K562 (cell line): Measurements from ENCODE around the gene LRP1B. TPM values are rescaled to one million over a fixed set of nuclear protein-coding genes. Genes with fewer than 3 reads are reported as not detected.

Source experiments
- ATAC-seq: fragments of 200-7000 bp; cut with Tn5 transposase; 3 replicates; pipeline ENCODE4 v1.9.1; 2020; ENCODE audit warnings: moderate library complexity
- BruUV-seq: library from RNA; stranded (reverse); fragments of 400-500 nt; replicated peaks from 2 replicates; lab custom pipeline; 2021; lab: Mats Ljungman, UMichigan
- CTCF ChIA-PET: fragments of 300-600 bp; formaldehyde crosslinking; extraction: SDS; loops from one replicate; lab custom pipeline; 2021; ENCODE audit warnings: low intra/inter-chr PET ratio; lab: Yijun Ruan, JAX
- POLR2A ChIA-PET: fragments of 300-600, 350-650 bp; sonication (Branson Sonifier 250); formaldehyde crosslinking; extraction: SDS; loops from one replicate; lab custom pipeline; 2021; ENCODE audit warnings: antibody characterized with exemption, inconsistent platforms; lab: Yijun Ruan, JAX
- DNase-seq, 4 experiments: peaks; one replicate each; pipeline versions ENCODE4 v3.0.0 to v3.0.0-alpha.2; 2011 to 2018; ENCODE audit warnings: low spot score in 3 of 4, mixed read lengths in 3 of 4; ENCODE audit errors: extremely low read depth in 1 of 4
- FAIRE-seq: peaks from 2 replicates; lab custom pipeline; 2011; peaks lifted over from hg19 to GRCh38; lab: Jason Lieb, UNC
- H2AFZ ChIP-seq: 2 replicates; pipeline ENCODE4 v1.6.0; 2011; ENCODE audit warnings: low read depth, low read length, control low read depth, inconsistent platforms
- H3K27ac ChIP-seq: fragments of 200-600 bp; 3 replicates; pipeline ENCODE4 v1.8.0; 2011; ENCODE audit warnings: low read depth, mild to moderate bottlenecking, control low read depth, inconsistent platforms, low read length, moderate library complexity, mixed read lengths; ENCODE audit errors: extremely low read depth
- H3K27me3 ChIP-seq, 2 experiments: fragments of 300-600 bp in 1 of 2; 2 replicates in 1 of 2; 3 replicates in 1 of 2; pipeline versions ENCODE4 v1.6.0 to v1.8.0; 2011; ENCODE audit warnings: inconsistent platforms in 2 of 2, low read length in 2 of 2, mild to moderate bottlenecking in 1 of 2, mixed read lengths in 1 of 2, moderate library complexity in 1 of 2; ENCODE audit not compliant: control insufficient read depth in 2 of 2, insufficient read depth in 2 of 2
- H3K36me3 ChIP-seq: fragments of 300-600 bp; 3 replicates; pipeline ENCODE4 v1.8.0; 2011; ENCODE audit warnings: mild to moderate bottlenecking, low read length, inconsistent platforms; ENCODE audit not compliant: control insufficient read depth, insufficient read depth
- H3K4me1 ChIP-seq, 2 experiments: fragments of 200-600 bp in 1 of 2; replicated peaks in 1 of 2; 2 replicates in 1 of 2; 3 replicates in 1 of 2; pipeline versions ENCODE4 v1.5.1 to v1.8.0; 2011; ENCODE audit warnings: inconsistent platforms in 2 of 2, low read length in 2 of 2, mild to moderate bottlenecking in 1 of 2, mixed read lengths in 1 of 2, moderate library complexity in 1 of 2; ENCODE audit not compliant: control insufficient read depth in 2 of 2, insufficient read depth in 2 of 2
- H3K4me2 ChIP-seq: 2 replicates; pipeline ENCODE4 v1.6.1; 2011; ENCODE audit warnings: low read length, control low read depth, inconsistent platforms, mixed read lengths; ENCODE audit not compliant: insufficient read depth
- H3K4me3 ChIP-seq: fragments of 200-600 bp; sonication (generic), shearing (Covaris generic); 2 replicates; pipeline ENCODE4 v1.5.1; 2016; ENCODE audit warnings: control low read depth, inconsistent platforms
- H3K79me2 ChIP-seq: fragments of 200-600 bp; 3 replicates; pipeline ENCODE4 v1.8.0; 2011; ENCODE audit warnings: low read length, inconsistent platforms; ENCODE audit not compliant: control insufficient read depth, insufficient read depth
- H3K9ac ChIP-seq, 2 experiments: 2 replicates each; pipeline versions ENCODE4 v1.6.0 to v1.6.1; 2011; ENCODE audit warnings: low read depth in 2 of 2, low read length in 2 of 2, control low read depth in 1 of 2, inconsistent platforms in 1 of 2, mild to moderate bottlenecking in 1 of 2, mixed read lengths in 1 of 2; ENCODE audit not compliant: insufficient read depth in 1 of 2
- H3K9me1 ChIP-seq: one replicate; pipeline ENCODE4 v1.6.0; 2011; ENCODE audit warnings: inconsistent platforms, mild to moderate bottlenecking, low read length, moderate library complexity; ENCODE audit not compliant: control insufficient read depth, insufficient read depth
- H3K9me3 ChIP-seq: replicated peaks from 2 replicates; pipeline ENCODE4 v1.5.1; 2011; ENCODE audit warnings: low read depth, low read length, inconsistent platforms; ENCODE audit not compliant: control insufficient read depth, insufficient read depth
- H4K20me1 ChIP-seq: replicated peaks from 2 replicates; pipeline ENCODE4 v1.6.1; 2011; ENCODE audit warnings: low read length, inconsistent platforms, mixed read lengths; ENCODE audit not compliant: control insufficient read depth, insufficient read depth
- ARNT ChIP-seq, 2 experiments: fragments of 450-650 bp; IDR thresholded peaks; 2 replicates each; pipeline ENCODE4 v1.6.1; 2016; ENCODE audit warnings: mild to moderate bottlenecking in 1 of 2
- BRF1 ChIP-seq: IDR thresholded peaks from 3 replicates; pipeline ENCODE4 v1.6.1; 2011; ENCODE audit warnings: borderline replicate concordance, mild to moderate bottlenecking; ENCODE audit not compliant: insufficient read length; ENCODE audit errors: extremely low read depth
- CBX2 ChIP-seq: fragments of 200-600 bp; sonication (generic); IDR thresholded peaks from one replicate; pipeline ENCODE4 v1.6.1; 2012; ENCODE audit warnings: mild to moderate bottlenecking, low read length, inconsistent platforms; ENCODE audit not compliant: insufficient read depth, poor library complexity, severe bottlenecking
- ETV6 ChIP-seq, 3 experiments: fragments of 150-350 bp in 1 of 3; sonication (generic) in 1 of 3; formaldehyde crosslinking in 1 of 3; IDR thresholded peaks; 2 replicates each; pipeline versions ENCODE4 v1.6.1 to v1.8.0; 2014 to 2022; ENCODE audit warnings: borderline replicate concordance in 2 of 3, low read depth in 2 of 3, antibody characterized with exemption in 1 of 3, low read length in 1 of 3, mild to moderate bottlenecking in 1 of 3, missing genetic modification reagents in 1 of 3
- HIVEP1 ChIP-seq: fragments of 250-450 bp; sonication (Bioruptor Pico); IDR thresholded peaks from 2 replicates; pipeline ENCODE4 v1.4.0; 2020; ENCODE audit warnings: mild to moderate bottlenecking
- SAFB2 ChIP-seq: fragments of 200-400 bp; formaldehyde crosslinking; IDR thresholded peaks from 2 replicates; pipeline ENCODE4 v1.6.1; 2018; ENCODE audit warnings: borderline replicate concordance, low read length, low read depth, moderate library complexity; ENCODE audit not compliant: severe bottlenecking
- STAT5B ChIP-seq: fragments of 250-450 bp; sonication (Bioruptor Pico); IDR thresholded peaks from 2 replicates; pipeline ENCODE4 v1.8.0; 2021; ENCODE audit warnings: mild to moderate bottlenecking, inconsistent platforms
- SUPT5H ChIP-seq: fragments of 450-650 bp; IDR thresholded peaks from 2 replicates; pipeline ENCODE4 v1.6.1; 2016
- TRIM28 ChIP-seq: fragments of 450-650 bp; IDR thresholded peaks from 2 replicates; pipeline ENCODE4 v1.6.1; 2017
- ZNF778 ChIP-seq: fragments of 450-650 bp; formaldehyde crosslinking; IDR thresholded peaks from 2 replicates; pipeline ENCODE4 v1.4.0; 2020; ENCODE audit warnings: mild to moderate bottlenecking, moderate library complexity
- WGBS: fragments of 100-300 bp; shearing (Covaris generic); methylation state at CpG from one replicate; pipeline ENCODE4 v1.1.6; 2016; ENCODE audit warnings: low coverage, mixed read lengths; ENCODE audit not compliant: insufficient coverage; ENCODE audit errors: missing lambda C conversion rate; 5-methylcytosine and 5-hydroxymethylcytosine counted together
- in situ Hi-C: fragments of 300-500 bp; cut with MboI; formaldehyde crosslinking; loops from 4 replicates; pipeline ENCODE4 v1.15.0; 2018; ENCODE audit warnings: inconsistent platforms, mixed read lengths
- intact Hi-C: fragments of 100-400 bp; cut with micrococcal nuclease; formaldehyde crosslinking; loops from 2 replicates; pipeline ENCODE4 v1.14.2; 2022
- polyA plus RNA-seq, 8 experiments: library from polyadenylated mRNA; depleted of rRNA in 4 of 8; stranded (reverse) in 5 of 8; unstranded in 3 of 8; fragments of >200 nt; fragmentation: Nextera tagmentation in 2 of 8; fragmentation: Illumina TruSeq in 1 of 8; extraction: Ambion mirVana in 2 of 8; extraction: Trizol in 1 of 8; gene quantifications; 2 replicates each; pipeline versions ENCODE4 v1.2.1 to v1.2.3, GENCODE V29; 2011 to 2014; ENCODE audit warnings: inconsistent platforms in 1 of 8, missing spikeins in 1 of 8
- total RNA-seq, 7 experiments: library from RNA; depleted of rRNA in 6 of 7; stranded (reverse); fragments of >200 nt in 6 of 7; fragmentation: Illumina TruSeq in 2 of 7; extraction: Trizol in 2 of 7; gene quantifications; 2 replicates each; pipeline versions ENCODE4 v1.2.1 to v1.2.3, GENCODE V29; 2011 to 2021; ENCODE audit warnings: low replicate concordance in 1 of 7
- TF ChIP-seq, protein P1 (sequence below), 3 experiments: fragments of 200-800 bp in 1 of 3; fragments of 250-450 bp in 1 of 3; fragments of 450-650 bp in 1 of 3; sonication (Bioruptor Pico) in 1 of 3; sonication (Bioruptor generic) in 1 of 3; formaldehyde crosslinking in 1 of 3; IDR thresholded peaks; 2 replicates each; pipeline versions ENCODE4 v1.6.1 to v1.8.0; 2016 to 2022; ENCODE audit warnings: mild to moderate bottlenecking in 2 of 3, missing genetic modification characterization in 2 of 3, missing compliant biosample characterization in 1 of 3, moderate library complexity in 1 of 3
- TF ChIP-seq, protein P2 (sequence below): sonication (generic); formaldehyde crosslinking; IDR thresholded peaks from 2 replicates; pipeline ENCODE4 v1.8.1; 2023; ENCODE audit warnings: mild to moderate bottlenecking, missing genetic modification reagents
- TF ChIP-seq, protein P3 (sequence below): sonication (generic); formaldehyde crosslinking; IDR thresholded peaks from 2 replicates; pipeline ENCODE4 v1.8.0; 2022; ENCODE audit warnings: mild to moderate bottlenecking, low read depth, missing genetic modification reagents

The LRP1B gene
- total and polyA plus RNA-seq, 9 of the 15 experiments (the other 6 are each of a cell fraction or from before 2014, with no cell fraction given) = not detected

DNA sequence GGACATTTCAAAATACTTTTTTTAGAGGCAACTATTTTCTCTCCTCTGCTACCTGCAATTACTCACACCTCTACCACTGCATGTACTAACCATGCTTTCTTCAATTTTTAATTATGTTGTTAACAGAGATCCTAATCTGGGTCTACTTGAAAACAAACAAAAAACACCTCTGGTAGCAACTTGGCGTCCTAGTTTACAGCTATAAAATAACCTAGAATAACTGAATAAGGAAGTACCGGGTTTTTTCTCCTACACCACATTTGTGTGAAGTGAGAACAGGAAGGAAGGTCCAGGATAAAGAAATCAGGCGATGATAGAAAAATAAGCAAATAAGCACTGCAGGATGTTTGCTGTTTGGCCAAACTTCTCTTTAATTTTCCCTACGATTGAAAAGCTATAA lies 633.5 kb downstream of the LRP1B start (continued):
- TF ChIP-seq, protein P1, sequence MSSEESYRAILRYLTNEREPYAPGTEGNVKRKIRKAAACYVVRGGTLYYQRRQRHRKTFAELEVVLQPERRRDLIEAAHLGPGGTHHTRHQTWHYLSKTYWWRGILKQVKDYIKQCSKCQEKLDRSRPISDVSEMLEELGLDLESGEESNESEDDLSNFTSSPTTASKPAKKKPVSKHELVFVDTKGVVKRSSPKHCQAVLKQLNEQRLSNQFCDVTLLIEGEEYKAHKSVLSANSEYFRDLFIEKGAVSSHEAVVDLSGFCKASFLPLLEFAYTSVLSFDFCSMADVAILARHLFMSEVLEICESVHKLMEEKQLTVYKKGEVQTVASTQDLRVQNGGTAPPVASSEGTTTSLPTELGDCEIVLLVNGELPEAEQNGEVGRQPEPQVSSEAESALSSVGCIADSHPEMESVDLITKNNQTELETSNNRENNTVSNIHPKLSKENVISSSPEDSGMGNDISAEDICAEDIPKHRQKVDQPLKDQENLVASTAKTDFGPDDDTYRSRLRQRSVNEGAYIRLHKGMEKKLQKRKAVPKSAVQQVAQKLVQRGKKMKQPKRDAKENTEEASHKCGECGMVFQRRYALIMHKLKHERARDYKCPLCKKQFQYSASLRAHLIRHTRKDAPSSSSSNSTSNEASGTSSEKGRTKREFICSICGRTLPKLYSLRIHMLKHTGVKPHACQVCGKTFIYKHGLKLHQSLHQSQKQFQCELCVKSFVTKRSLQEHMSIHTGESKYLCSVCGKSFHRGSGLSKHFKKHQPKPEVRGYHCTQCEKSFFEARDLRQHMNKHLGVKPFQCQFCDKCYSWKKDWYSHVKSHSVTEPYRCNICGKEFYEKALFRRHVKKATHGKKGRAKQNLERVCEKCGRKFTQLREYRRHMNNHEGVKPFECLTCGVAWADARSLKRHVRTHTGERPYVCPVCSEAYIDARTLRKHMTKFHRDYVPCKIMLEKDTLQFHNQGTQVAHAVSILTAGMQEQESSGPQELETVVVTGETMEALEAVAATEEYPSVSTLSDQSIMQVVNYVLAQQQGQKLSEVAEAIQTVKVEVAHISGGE (CRISPR knock-in tag; IDR thresholded peaks at IDR 0.05) = no peak
- TF ChIP-seq ARNT (IDR thresholded peaks at IDR 0.05) (no peak), TRIM28 (no peak), HIVEP1 (CRISPR knock-in tag) (no peak)
- TF ChIP-seq, all 486 proteins: peak for 0

DNA sequence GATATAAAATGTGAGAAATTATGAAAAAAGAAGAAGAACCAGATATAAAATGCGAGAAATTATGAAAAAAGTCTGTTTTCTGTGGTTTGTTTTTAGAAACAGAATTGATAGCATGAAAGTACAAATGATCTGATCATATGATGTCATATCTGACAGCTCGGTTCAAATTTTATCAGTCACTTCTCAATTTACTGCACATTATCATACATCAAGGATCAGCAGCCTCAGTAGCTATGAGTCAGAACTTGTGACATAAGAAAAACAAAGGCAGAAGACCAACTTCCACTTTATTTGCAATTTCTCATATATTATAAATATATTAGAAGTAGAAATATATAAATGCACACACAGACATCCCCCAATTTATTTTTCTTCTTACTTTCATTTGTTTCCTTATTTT lies 634.0 kb downstream of the LRP1B start:
- H4K20me1 ChIP-seq = no peaks in the 10 kb centered on the region
- no TSS peak for BruUV-seq
- no peak for ATAC-seq
- TF ChIP-seq ZNF778 (CRISPR knock-in tag) (no peak), BRF1 (no peak), CBX2 (no peak), ETV6 (IDR thresholded peaks at IDR 0.05; ENCODE audit: borderline replicate concordance in 1 of 2, low read depth in 2 of 2, low read length in 1 of 2) (no peak), ETV6 (CRISPR knock-in tag; IDR thresholded peaks at IDR 0.05; ENCODE audit: borderline replicate concordance) (no peak), SAFB2 (no peak), STAT5B (no peak), SUPT5H (no peak)
- TF ChIP-seq, protein P2, sequence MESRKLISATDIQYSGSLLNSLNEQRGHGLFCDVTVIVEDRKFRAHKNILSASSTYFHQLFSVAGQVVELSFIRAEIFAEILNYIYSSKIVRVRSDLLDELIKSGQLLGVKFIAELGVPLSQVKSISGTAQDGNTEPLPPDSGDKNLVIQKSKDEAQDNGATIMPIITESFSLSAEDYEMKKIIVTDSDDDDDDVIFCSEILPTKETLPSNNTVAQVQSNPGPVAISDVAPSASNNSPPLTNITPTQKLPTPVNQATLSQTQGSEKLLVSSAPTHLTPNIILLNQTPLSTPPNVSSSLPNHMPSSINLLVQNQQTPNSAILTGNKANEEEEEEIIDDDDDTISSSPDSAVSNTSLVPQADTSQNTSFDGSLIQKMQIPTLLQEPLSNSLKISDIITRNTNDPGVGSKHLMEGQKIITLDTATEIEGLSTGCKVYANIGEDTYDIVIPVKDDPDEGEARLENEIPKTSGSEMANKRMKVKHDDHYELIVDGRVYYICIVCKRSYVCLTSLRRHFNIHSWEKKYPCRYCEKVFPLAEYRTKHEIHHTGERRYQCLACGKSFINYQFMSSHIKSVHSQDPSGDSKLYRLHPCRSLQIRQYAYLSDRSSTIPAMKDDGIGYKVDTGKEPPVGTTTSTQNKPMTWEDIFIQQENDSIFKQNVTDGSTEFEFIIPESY (CRISPR knock-in tag) = no peak
- TF ChIP-seq, protein P3, sequence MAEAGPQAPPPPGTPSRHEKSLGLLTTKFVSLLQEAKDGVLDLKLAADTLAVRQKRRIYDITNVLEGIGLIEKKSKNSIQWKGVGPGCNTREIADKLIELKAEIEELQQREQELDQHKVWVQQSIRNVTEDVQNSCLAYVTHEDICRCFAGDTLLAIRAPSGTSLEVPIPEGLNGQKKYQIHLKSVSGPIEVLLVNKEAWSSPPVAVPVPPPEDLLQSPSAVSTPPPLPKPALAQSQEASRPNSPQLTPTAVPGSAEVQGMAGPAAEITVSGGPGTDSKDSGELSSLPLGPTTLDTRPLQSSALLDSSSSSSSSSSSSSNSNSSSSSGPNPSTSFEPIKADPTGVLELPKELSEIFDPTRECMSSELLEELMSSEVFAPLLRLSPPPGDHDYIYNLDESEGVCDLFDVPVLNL = no peak
- in situ Hi-C loops = no loop called here
- WGBS = 0% methylated on average over 2 of the region's 2 CpGs
- H3K4me1 ChIP-seq = no peaks in the 10 kb centered on the region
- H3K9me1 ChIP-seq = no peaks in the 10 kb centered on the region
- intact Hi-C loops = no loop called here
- H3K4me3 ChIP-seq = no peak overlapping the region
- no peak overlapping the region for H2AFZ ChIP-seq
- no peak overlapping the region for H3K27ac ChIP-seq
- ChIA-PET POLR2A (interaction anchor here (0.6 kb wide), 1 partner anchor 32 kb away, joined by 4 read pairs; no protein-coding TSS in a partner anchor), CTCF (no interaction called here)
- no peak overlapping the region for H3K9ac ChIP-seq
- no peak overlapping the region for H3K4me2 ChIP-seq
- H3K27me3 ChIP-seq = no peaks in the 10 kb centered on the region
- no peaks in the 10 kb centered on the region for H3K36me3 ChIP-seq
- H3K9me3 ChIP-seq = no peaks in the 10 kb centered on the region
- H3K79me2 ChIP-seq = no peaks in the 10 kb centered on the region
- no peak for FAIRE-seq
- DNase-seq = no peak
